Keratinocyte (primary cell): ENCODE results near the gene FUT8. TPM values are rescaled to one million over a fixed set of nuclear protein-coding genes. Genes with fewer than 3 reads are reported as not detected.

Source experiments
- DNase-seq: peaks from one replicate; pipeline ENCODE4 v3.0.0-alpha.2; 2011; ENCODE audit warnings: low read depth, missing footprints, low spot score
- FAIRE-seq: peaks from 2 replicates; lab custom pipeline; 2011; peaks lifted over from hg19 to GRCh38; lab: Jason Lieb, UNC
- H2AFZ ChIP-seq: 2 replicates; pipeline ENCODE4 v1.6.0; 2012; ENCODE audit warnings: low read length, control low read depth, inconsistent platforms; ENCODE audit not compliant: control insufficient read depth
- H3K27ac ChIP-seq: 2 replicates; pipeline ENCODE4 v1.5.1; 2011; ENCODE audit warnings: low read length; ENCODE audit not compliant: control insufficient read depth, insufficient read depth
- H3K27me3 ChIP-seq: 3 replicates; pipeline ENCODE4 v1.6.0; 2011; ENCODE audit warnings: low read length; ENCODE audit not compliant: control insufficient read depth, insufficient read depth; ENCODE audit errors: extremely low read depth
- H3K36me3 ChIP-seq, 2 experiments: 2 replicates in 1 of 2; 3 replicates in 1 of 2; pipeline ENCODE4 v1.5.1; 2011; ENCODE audit warnings: low read length in 2 of 2, mild to moderate bottlenecking in 1 of 2; ENCODE audit not compliant: control insufficient read depth in 2 of 2, insufficient read depth in 2 of 2; ENCODE audit errors: extremely low read depth in 1 of 2
- H3K4me1 ChIP-seq: 3 replicates; pipeline ENCODE4 v1.5.1; 2011; ENCODE audit warnings: low read length; ENCODE audit not compliant: control insufficient read depth, insufficient read depth; ENCODE audit errors: extremely low read depth
- H3K4me2 ChIP-seq: 3 replicates; pipeline ENCODE4 v1.6.0; 2011; ENCODE audit warnings: low read depth, low read length; ENCODE audit not compliant: control insufficient read depth, insufficient read depth; ENCODE audit errors: extremely low read depth
- H3K4me3 ChIP-seq, 3 experiments: fragments of 200-600 bp in 1 of 3; sonication (generic) in 1 of 3; 2 replicates in 2 of 3; 3 replicates in 1 of 3; pipeline ENCODE4 v1.5.1; 2011 to 2016; ENCODE audit warnings: low read length in 3 of 3, mild to moderate bottlenecking in 3 of 3, control low read depth in 2 of 3, inconsistent platforms in 1 of 3, low read depth in 1 of 3, mixed read lengths in 1 of 3, mixed run types in 1 of 3, moderate library complexity in 1 of 3; ENCODE audit not compliant: control insufficient read depth in 2 of 3, insufficient read depth in 2 of 3; ENCODE audit errors: extremely low read depth in 1 of 3
- H3K79me2 ChIP-seq: 2 replicates; pipeline ENCODE4 v1.6.0; 2012; ENCODE audit warnings: low read length; ENCODE audit not compliant: control insufficient read depth, insufficient read depth
- H3K9ac ChIP-seq: 3 replicates; pipeline ENCODE4 v1.6.0; 2011; ENCODE audit warnings: low read length; ENCODE audit not compliant: control insufficient read depth, insufficient read depth; ENCODE audit errors: extremely low read depth
- H3K9me1 ChIP-seq: 3 replicates; pipeline ENCODE4 v1.6.0; 2011; ENCODE audit warnings: low read length; ENCODE audit not compliant: control insufficient read depth, insufficient read depth; ENCODE audit errors: extremely low read depth
- H3K9me3 ChIP-seq: 2 replicates; pipeline ENCODE4 v1.5.1; 2012; ENCODE audit warnings: low read depth, low read length; ENCODE audit not compliant: control insufficient read depth
- H4K20me1 ChIP-seq: 3 replicates; pipeline ENCODE4 v1.6.0; 2011; ENCODE audit warnings: low read length; ENCODE audit not compliant: control insufficient read depth, insufficient read depth; ENCODE audit errors: extremely low read depth
- EZH2 ChIP-seq: IDR thresholded peaks from one replicate; pipeline ENCODE4 v1.6.1; 2012; ENCODE audit warnings: inconsistent platforms, mild to moderate bottlenecking, low read length, moderate library complexity
- dilution Hi-C: fragments of 300-500 bp; cut with MboI; formaldehyde crosslinking; loops from one replicate; pipeline ENCODE4 v1.7.0; 2020; ENCODE audit warnings: low sequenced_read_pairs; ENCODE audit not compliant: extremely low pct_ligation_motif_present
- polyA plus RNA-seq, 5 experiments: library from polyadenylated mRNA; depleted of rRNA in 3 of 5; stranded (reverse) in 3 of 5; stranded (forward) in 1 of 5; unstranded in 1 of 5; fragments of >200 nt; gene quantifications; 1 replicate in 1 of 5; 2 replicates in 3 of 5; 3 replicates in 1 of 5; pipeline versions ENCODE4 v1.2.1 to v1.2.3, GENCODE V29; 2011 to 2012; ENCODE audit warnings: missing spikeins in 2 of 5, low read depth in 1 of 5, low replicate concordance in 1 of 5
- TF ChIP-seq, protein P1 (sequence below), 3 experiments: IDR thresholded peaks in 1 of 3; conservative IDR thresholded peaks in 1 of 3; optimal IDR thresholded peaks in 1 of 3; 2 replicates in 2 of 3; 3 replicates in 1 of 3; pipeline versions ENCODE3 to v1.5.1; 2011; ENCODE audit warnings: low read length in 3 of 3, mild to moderate bottlenecking in 3 of 3, moderate library complexity in 2 of 3, control low read depth in 1 of 3, inconsistent platforms in 1 of 3; ENCODE audit not compliant: insufficient read depth in 2 of 3; ENCODE audit errors: extremely low read depth in 1 of 3

FUT8 gene
- polyA plus RNA-seq, 1 donor (not counting 4 experiments of a cell fraction or from before 2014, with no cell fraction given) = 12.5 TPM

GRCh38 chr14:65776193-65776852, 363.8 kb downstream of the FUT8 start:
- Histone ChIP-seq H3K27ac (no peak overlapping the region), H3K36me3 (no peaks in the 10 kb centered on the region), H3K79me2 (no peaks in the 10 kb centered on the region), H3K4me3 (no peak overlapping the region), H3K4me2 (no peak overlapping the region), H4K20me1 (no peaks in the 10 kb centered on the region), H3K4me1 (no peaks in the 10 kb centered on the region), H3K27me3 (no peaks in the 10 kb centered on the region), H3K9me1 (no peaks in the 10 kb centered on the region), H3K9ac (no peak overlapping the region), H3K9me3 (no peaks in the 10 kb centered on the region), H2AFZ (no peak overlapping the region)
- FAIRE-seq (no peak), DNase-seq (no peak)
- dilution Hi-C loops = no loop called here
- TF ChIP-seq, protein P1, sequence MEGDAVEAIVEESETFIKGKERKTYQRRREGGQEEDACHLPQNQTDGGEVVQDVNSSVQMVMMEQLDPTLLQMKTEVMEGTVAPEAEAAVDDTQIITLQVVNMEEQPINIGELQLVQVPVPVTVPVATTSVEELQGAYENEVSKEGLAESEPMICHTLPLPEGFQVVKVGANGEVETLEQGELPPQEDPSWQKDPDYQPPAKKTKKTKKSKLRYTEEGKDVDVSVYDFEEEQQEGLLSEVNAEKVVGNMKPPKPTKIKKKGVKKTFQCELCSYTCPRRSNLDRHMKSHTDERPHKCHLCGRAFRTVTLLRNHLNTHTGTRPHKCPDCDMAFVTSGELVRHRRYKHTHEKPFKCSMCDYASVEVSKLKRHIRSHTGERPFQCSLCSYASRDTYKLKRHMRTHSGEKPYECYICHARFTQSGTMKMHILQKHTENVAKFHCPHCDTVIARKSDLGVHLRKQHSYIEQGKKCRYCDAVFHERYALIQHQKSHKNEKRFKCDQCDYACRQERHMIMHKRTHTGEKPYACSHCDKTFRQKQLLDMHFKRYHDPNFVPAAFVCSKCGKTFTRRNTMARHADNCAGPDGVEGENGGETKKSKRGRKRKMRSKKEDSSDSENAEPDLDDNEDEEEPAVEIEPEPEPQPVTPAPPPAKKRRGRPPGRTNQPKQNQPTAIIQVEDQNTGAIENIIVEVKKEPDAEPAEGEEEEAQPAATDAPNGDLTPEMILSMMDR (optimal IDR thresholded peaks at IDR 0.05 in 1 of 3, IDR thresholded peaks at IDR 0.05 in 1 of 3, conservative IDR thresholded peaks at IDR 0.05 in 1 of 3; ENCODE audit: extremely low read depth in 1 of 3, insufficient read depth in 2 of 3, low read length in 3 of 3) = no peak
- no peak for TF ChIP-seq EZH2

DNA sequence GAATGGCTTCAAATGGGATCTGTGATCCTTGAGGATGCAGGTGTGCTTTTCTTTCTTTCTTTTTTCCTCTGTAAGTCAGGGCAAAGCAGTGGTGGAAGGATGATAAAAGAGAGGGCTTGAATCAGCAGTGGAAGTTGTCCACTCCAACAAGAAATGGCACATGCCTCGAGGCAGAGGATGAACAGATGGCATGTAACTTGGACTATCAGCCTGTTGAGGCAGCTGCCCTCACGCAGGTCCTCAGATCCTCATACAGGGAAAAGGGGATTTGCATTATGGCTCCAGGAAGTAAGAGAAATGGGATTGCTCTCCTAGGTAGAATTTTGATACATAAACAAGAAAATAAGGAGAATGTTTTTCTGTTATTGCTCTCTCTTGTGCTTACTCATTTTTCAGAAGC, 368.0 kb downstream of the FUT8 start:
- Histone ChIP-seq H3K4me1 (no peaks in the 10 kb centered on the region), H3K27ac (no peak overlapping the region), H3K36me3 (no peaks in the 10 kb centered on the region), H3K79me2 (no peaks in the 10 kb centered on the region), H3K9me3 (no peaks in the 10 kb centered on the region), H3K9me1 (no peaks in the 10 kb centered on the region), H4K20me1 (no peaks in the 10 kb centered on the region), H3K27me3 (peaks cover 4% of the 10 kb centered on the region), H2AFZ (no peak overlapping the region), H3K4me3 (no peak overlapping the region), H3K9ac (no peak overlapping the region), H3K4me2 (no peak overlapping the region)
- DNase-seq = no peak
- FAIRE-seq = no peak
- TF ChIP-seq, protein P1 (optimal IDR thresholded peaks at IDR 0.05 in 1 of 3, IDR thresholded peaks at IDR 0.05 in 1 of 3, conservative IDR thresholded peaks at IDR 0.05 in 1 of 3; ENCODE audit: extremely low read depth in 1 of 3, insufficient read depth in 2 of 3, low read length in 3 of 3) = no peak
- no peak for TF ChIP-seq EZH2
- dilution Hi-C loops = no loop called here
